ENCODE data around the gene SWAP70. TPM values are rescaled to one million over a fixed set of nuclear protein-coding genes. Genes with fewer than 3 reads are reported as not detected.
A peak's percentile ranks its signal among the peaks of the same experiment; 100 is the strongest.

Gene SWAP70
- total and polyA plus RNA-seq, 2 experiments from 2014 or later, result 30.3 to 33.3 TPM

DNA sequence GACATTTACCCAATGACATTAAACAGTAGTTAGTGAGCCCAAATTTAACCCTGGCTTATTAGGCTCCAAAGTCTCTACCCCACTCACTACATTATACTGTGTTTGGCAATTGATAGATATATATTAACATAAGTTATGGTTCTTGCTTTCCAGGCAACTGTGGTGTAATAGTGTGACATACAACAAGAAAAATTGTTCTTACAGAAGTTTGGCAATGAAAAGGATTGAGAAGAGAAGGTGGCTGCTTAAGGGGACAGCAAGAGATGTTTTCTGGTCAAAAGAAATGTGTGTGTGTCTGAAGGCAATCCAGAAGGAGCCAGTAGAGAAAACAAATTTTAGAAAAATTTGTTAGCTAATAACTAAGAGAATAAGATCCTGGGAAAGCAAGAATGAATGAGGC is 132.4 kb downstream of the SWAP70 start:
- H3K4me2 ChIP-seq, result no peak overlapping the region
- H3K9me2 ChIP-seq (ENCODE audit: insufficient read depth), result no peaks in the 10 kb centered on the region; the same call in 1 of the 2 replicates
- no peak overlapping the region for H2AFZ ChIP-seq
- no peak for TF ChIP-seq ZNF331 (CRISPR knock-in tag; IDR thresholded peaks at IDR 0.05; ENCODE audit: low read depth)
- TF ChIP-seq REST (IDR thresholded peaks at IDR 0.05; ENCODE audit: unreplicated experiment), result no peak
- TF ChIP-seq EZH2phosphoT487 (IDR thresholded peaks at IDR 0.05; ENCODE audit: unreplicated experiment), result no peak
- TF ChIP-seq JUNB (IDR thresholded peaks at IDR 0.05; ENCODE audit: unreplicated experiment), result no peak
- TF ChIP-seq STAT1 (IDR thresholded peaks at IDR 0.05; ENCODE audit: unreplicated experiment), result no peak
- no peak for TF ChIP-seq POLR2AphosphoS5 (IDR thresholded peaks at IDR 0.05; ENCODE audit: low read depth)
- TF ChIP-seq CTCF (conservative IDR thresholded peaks at IDR 0.05; ENCODE audit: low read depth in 2 of 2), result no peak
- TF ChIP-seq NANOG (IDR thresholded peaks at IDR 0.05; ENCODE audit: borderline replicate concordance), result no peak
- TF ChIP-seq EZH2 (IDR thresholded peaks at IDR 0.05; ENCODE audit: low read depth, unreplicated experiment), result no peak
- TF ChIP-seq CREB1 (CRISPR knock-in tag; IDR thresholded peaks at IDR 0.05; ENCODE audit: low read depth), result no peak
- H3F3A ChIP-seq (replicated peaks; ENCODE audit: low read depth), result no peaks in the 10 kb centered on the region
- Mint-ChIP-seq H3K4me3 (no peak overlapping the region), H3K4me1 (peaks cover 4% of the 10 kb centered on the region), H3K36me3 (ENCODE audit: low read depth) (peaks cover 7% of the 10 kb centered on the region; the same call in 1 of the 3 replicates), H3K27me3 (ENCODE audit: insufficient read depth, low read depth, poor library complexity) (no peaks in the 10 kb centered on the region), H3K27ac (no peak overlapping the region), H3K9me3 (no peaks in the 10 kb centered on the region; the same call in 2 of the 3 replicates)
- ATAC-seq (no peak), DNase-seq (ENCODE audit: low spot score) (no peak)
- no peaks in the 10 kb centered on the region for H3K27me3 ChIP-seq (ENCODE audit: insufficient read depth)
- no peaks in the 10 kb centered on the region for H3K36me3 ChIP-seq (ENCODE audit: insufficient read depth)
- H4K20me1 ChIP-seq (replicated peaks; ENCODE audit: insufficient read depth), result no peaks in the 10 kb centered on the region
- no peaks in the 10 kb centered on the region for H3K79me2 ChIP-seq (replicated peaks; ENCODE audit: insufficient read depth)
- H3K4me3 ChIP-seq, result no peak overlapping the region
- peak overlapping the region; percentile 40; the same call in 1 of the 2 replicates for H3K27ac ChIP-seq (ENCODE audit: low read depth)
- peaks cover under 1% of the 10 kb centered on the region; the same call in 1 of the 2 replicates for H3K4me1 ChIP-seq (ENCODE audit: insufficient read depth)

GRCh38 chr11:9796854-9797253 is 133.0 kb downstream of the SWAP70 start:
- no peaks in the 10 kb centered on the region for H3K79me2 ChIP-seq (replicated peaks; ENCODE audit: insufficient read depth)
- no peak overlapping the region for H3K4me2 ChIP-seq
- Mint-ChIP-seq H3K27me3 (ENCODE audit: insufficient read depth, low read depth, poor library complexity) (no peaks in the 10 kb centered on the region), H3K4me3 (no peak overlapping the region), H3K4me1 (peaks cover 8% of the 10 kb centered on the region), H3K36me3 (ENCODE audit: low read depth) (peaks cover 7% of the 10 kb centered on the region; the same call in 1 of the 3 replicates), H3K27ac (no peak overlapping the region), H3K9me3 (no peaks in the 10 kb centered on the region)
- no peak overlapping the region for H3K4me3 ChIP-seq
- no peaks in the 10 kb centered on the region for H3K36me3 ChIP-seq (ENCODE audit: insufficient read depth)
- no peaks in the 10 kb centered on the region for H3K27me3 ChIP-seq (ENCODE audit: insufficient read depth)
- DNase-seq (ENCODE audit: low spot score), result no peak
- H4K20me1 ChIP-seq (replicated peaks; ENCODE audit: insufficient read depth), result no peaks in the 10 kb centered on the region
- H3F3A ChIP-seq (replicated peaks; ENCODE audit: low read depth), result no peaks in the 10 kb centered on the region
- no peaks in the 10 kb centered on the region; the same call in 1 of the 2 replicates for H3K9me2 ChIP-seq (ENCODE audit: insufficient read depth)
- no peak overlapping the region for H2AFZ ChIP-seq
- peaks cover 6% of the 10 kb centered on the region for H3K4me1 ChIP-seq (ENCODE audit: insufficient read depth)
- H3K27ac ChIP-seq (ENCODE audit: low read depth), result peak overlapping the region; percentile 40; the same call in 1 of the 2 replicates
- ATAC-seq, result no peak
- no peak for TF ChIP-seq CREB1 (CRISPR knock-in tag; IDR thresholded peaks at IDR 0.05; ENCODE audit: low read depth)
- TF ChIP-seq STAT1 (IDR thresholded peaks at IDR 0.05; ENCODE audit: unreplicated experiment), result no peak
- TF ChIP-seq ZNF331 (CRISPR knock-in tag; IDR thresholded peaks at IDR 0.05; ENCODE audit: low read depth), result no peak
- TF ChIP-seq JUNB (IDR thresholded peaks at IDR 0.05; ENCODE audit: unreplicated experiment), result no peak
